Activated CD8-positive, alpha-beta memory T cell treated with anti-CD3 and anti-CD28 coated beads for 1 hour (primary cell): ENCODE measurements around the gene XAGE1A.
"Not testable (repeated sequence)": the region's sequence is repeated elsewhere in the genome, so short reads cannot be mapped to it uniquely, and the experiment has no call there.

Experiments used
- DNase-seq, 2 donors: peaks; one replicate each; pipeline ENCODE4 v3.0.0-alpha.2; 2020; ENCODE audit warnings: low read depth in 1 of 2; ENCODE audit errors: extremely low read depth in 1 of 2

Gene XAGE1A

GRCh38 chrX:52495545-52496418, at the start of gene XAGE1A:
Gene XAGE1A (plus strand): TSS chrX:52495808. CDS start chrX:52497362, 1,554 bp downstream.
- not testable (repeated sequence) for DNase-seq

GRCh38 chrX:52452031-52452430, 43.6 kb upstream of the XAGE1A start:
- not testable (repeated sequence) for DNase-seq

DNA sequence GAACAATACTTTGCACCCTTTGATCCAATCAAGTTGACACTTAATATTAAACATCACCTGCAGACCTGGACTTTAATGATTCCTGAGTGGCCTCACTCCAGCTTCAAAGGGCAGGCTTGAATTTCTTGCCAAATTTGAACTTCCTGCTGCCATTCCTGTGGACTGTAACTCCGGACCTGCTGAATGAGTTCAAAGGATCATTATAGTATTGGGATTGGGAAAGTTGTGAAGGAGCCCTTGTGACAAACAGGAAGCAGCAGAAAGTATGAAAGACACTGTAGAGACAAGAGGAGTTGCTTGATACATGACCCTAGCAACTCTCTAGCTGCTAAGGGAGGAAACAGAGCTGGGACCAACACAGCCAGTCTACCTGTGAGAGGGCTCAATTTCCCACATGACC, 24.3 kb upstream of the XAGE1A start:
- DNase-seq: not testable (repeated sequence)

DNA sequence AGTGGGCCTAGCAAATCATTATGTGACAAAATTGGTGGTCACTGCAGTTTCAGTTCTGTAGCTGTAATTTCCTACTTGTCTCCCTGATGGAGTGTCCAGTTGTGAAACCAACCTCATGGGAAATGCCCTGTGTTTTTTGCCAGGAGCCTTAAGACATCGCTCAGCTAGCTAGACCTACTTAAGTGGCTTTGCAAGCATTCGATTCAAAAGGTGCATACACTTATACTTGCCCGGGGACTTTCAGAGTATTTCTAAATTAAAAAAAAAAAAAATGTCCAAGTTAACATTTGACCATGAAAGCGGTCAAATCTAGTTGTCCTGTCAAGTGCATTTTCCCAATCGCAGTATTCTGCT, 788 bp downstream of the XAGE1A start:
- not testable (repeated sequence) for DNase-seq

DNA sequence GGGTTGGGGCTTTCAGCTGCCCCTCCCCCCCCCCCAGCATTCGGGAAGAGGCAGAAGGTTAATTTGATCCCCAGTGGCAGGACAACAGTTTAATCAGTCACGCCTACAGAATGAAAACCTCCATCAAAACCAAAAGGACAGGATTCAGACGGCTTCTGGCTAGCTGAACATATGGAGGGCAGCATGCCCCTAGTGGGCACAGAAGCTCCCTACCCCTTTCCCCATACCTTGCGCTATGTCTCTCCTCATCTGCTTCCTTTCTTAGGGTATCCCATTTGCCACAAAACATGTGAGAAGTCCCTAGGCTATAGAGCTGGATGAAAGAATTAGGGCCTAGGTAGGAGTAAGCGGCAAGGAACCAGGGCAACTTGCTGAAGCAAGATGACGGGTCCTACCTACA, 5.8 kb downstream of the XAGE1A start:
- not testable (repeated sequence) for DNase-seq

DNA sequence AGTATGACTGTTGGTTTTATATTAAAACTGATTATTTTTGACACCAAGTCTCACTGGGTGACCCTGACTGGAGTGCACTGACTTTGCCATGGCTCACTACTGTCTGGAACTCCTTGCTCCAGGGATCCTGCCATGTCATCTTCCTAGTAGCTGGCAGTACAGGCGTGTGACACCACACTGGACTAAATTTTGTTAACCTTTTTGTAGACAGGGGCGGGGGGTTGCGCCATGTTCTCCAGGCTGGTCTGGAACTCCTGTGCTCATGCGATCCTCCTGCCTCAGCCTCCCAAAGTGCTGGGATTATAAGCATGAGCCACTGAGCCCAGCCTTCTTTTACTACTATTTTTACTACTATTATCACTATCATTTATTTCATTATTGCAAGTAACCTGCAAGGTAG, 8.9 kb downstream of the XAGE1A start:
- no peak for DNase-seq

- DNase-seq: no peak
Measured at GRCh38 chrX:52507331-52507730, 11.7 kb downstream of the XAGE1A start.

GRCh38 chrX:52509916-52510315, 14.3 kb downstream of the XAGE1A start:
- no peak for DNase-seq

- not testable (repeated sequence) for DNase-seq
Measured at GRCh38 chrX:52511126-52511525, 15.5 kb downstream of the XAGE1A start.

- not testable (repeated sequence) for DNase-seq
Measured at GRCh38 chrX:52516110-52516986, 20.7 kb downstream of the XAGE1A start.

GRCh38 chrX:52516987-52517325, 21.3 kb downstream of the XAGE1A start, which contains the start of gene XAGE1B:
Gene XAGE1B (minus strand): TSS chrX:52517063. CDS start chrX:52515527, 1,536 bp downstream.
- not testable (repeated sequence) for DNase-seq

DNA sequence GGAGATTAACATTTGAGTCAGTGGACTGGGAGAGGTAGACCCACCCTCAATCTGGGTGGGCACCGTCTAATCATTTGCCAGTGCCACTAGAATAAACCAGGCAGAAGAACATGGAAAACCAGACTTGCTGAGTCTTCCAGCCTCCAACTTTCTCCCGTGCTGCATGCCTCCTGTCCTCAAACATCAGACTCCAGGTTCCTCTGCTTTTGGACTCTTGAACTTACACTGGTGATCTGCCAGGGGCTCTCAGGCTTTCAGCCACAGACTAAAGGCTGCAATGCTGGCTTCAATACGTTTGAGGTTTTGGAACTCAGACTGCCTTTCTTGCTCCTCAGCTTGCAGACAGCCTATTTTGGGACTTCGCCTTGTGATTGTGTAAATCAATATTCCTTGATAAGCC, 45.4 kb downstream of the XAGE1A start:
- not testable (repeated sequence) for DNase-seq

GRCh38 chrX:52542311-52542710, 46.7 kb downstream of the XAGE1A start:
- DNase-seq: no peak

GRCh38 chrX:52544147-52544840, 48.7 kb downstream of the XAGE1A start:
- no peak for DNase-seq

GRCh38 chrX:52548769-52549168, 53.2 kb downstream of the XAGE1A start:
- DNase-seq: not testable (repeated sequence)
